GM19438 (cell line): ENCODE measurements around the gene EEF1A2.

ENCODE experiments used
- ATAC-seq: cut with Tn5 transposase; IDR thresholded peaks from one replicate; pipeline ENCODE4 v1.9.1; 2021; ENCODE audit warnings: low read depth; ENCODE audit not compliant: unreplicated experiment

EEF1A2 gene

DNA sequence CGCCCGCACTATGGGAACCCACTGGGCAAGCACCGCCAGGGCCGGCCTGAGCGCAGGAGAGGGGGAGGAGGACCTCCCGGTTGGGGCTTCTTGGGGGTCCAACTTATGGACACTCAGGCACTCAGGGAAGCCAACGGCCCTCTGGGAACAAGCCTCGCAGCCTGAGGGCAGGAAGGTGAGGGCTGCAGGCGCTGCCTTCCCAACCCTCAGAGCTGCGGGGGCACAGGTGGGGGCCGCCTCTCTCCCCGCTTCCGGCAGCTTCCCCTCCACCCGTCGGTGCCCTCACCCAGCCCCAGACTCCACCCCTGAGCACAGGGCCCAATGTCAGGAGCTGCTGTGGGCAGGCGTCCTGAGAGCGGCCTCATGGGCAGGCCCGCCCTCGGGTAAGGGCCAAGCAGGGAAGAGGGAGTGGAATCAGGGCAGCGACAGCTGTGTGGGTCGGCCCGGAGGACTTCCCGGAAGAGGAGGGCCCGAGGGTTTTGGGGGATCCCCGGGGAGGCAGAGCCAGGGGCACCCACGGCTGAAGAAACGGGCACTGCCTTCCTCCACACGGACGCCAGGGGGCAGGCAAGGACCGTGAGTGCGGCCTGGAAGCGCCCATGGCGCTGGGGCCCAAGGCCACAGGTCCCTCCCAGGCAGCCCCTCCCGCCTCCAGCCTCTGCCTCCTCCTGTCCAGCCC, 38.8 kb upstream of the EEF1A2 start:
- peak; percentile 83 for ATAC-seq

GRCh38 chr20:63536997-63537524, 38.2 kb upstream of the EEF1A2 start, which contains the start of gene PTK6:
TSS of gene PTK6 (minus strand) at chr20:63537376. CDS start at chr20:63537314, 62 bp downstream.
- peak; percentile 16 for ATAC-seq

DNA sequence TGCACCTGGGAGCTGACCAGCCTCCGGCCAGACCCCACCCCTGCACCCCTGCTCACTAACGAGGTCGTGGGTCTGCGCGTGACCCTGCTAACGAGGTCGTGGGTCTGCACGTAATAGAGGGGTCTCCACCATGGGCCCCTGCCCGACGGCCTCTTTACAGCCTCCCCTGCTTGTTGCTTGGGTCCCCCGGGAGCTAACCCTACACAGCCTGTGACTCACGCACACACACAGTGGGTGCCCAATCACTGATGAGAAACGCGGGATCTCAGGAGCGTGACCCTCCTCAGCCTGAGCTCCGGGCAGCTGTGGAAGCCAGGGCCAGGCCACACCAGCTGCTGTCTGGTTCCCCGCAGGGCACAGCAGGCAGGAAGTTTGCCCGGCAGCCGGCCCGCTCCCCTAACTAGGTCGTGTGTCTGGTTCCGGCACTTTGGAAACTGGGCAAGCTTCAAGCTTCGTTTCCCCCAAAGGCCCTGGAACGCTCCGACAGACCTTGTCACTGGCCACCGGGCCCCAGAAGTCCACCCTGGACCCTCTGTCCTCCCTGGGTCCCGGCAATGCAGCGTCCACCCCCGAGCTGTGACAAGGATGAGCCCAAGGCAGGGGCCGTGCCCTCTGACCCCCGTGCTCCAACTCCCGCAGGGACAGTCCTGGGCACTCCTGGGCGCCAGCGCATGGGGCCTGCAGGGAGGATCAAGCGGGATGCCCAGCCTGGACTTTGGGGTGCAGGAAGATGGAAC, 37.5 kb upstream of the EEF1A2 start:
- ATAC-seq = no peak

GRCh38 chr20:63534831-63535651, 36.2 kb upstream of the EEF1A2 start:
- ATAC-seq = no peak

DNA sequence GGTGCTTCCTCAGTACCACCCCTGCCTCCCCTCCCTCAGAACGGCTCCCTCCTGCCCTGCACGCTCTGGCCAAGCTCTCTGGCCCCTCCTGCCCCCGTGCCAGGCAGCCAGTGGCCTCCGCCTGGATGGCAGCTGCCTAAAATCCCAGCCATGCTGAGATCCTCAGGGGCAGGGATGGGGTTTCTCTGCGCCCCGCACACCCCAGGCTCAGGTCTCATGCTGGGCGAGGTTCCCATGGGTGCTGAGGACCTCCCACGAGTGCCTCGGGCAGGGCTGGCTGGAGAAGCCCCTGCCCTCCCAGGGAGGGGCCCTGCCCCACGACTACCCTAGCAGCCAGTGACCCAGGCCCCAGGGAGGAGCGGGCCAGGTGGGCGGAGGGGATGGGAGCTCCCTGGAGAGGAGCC, 35.5 kb upstream of the EEF1A2 start:
- ATAC-seq = no peak

- ATAC-seq = no peak
Measured at GRCh38 chr20:63533871-63534393, 35.0 kb upstream of the EEF1A2 start.

DNA sequence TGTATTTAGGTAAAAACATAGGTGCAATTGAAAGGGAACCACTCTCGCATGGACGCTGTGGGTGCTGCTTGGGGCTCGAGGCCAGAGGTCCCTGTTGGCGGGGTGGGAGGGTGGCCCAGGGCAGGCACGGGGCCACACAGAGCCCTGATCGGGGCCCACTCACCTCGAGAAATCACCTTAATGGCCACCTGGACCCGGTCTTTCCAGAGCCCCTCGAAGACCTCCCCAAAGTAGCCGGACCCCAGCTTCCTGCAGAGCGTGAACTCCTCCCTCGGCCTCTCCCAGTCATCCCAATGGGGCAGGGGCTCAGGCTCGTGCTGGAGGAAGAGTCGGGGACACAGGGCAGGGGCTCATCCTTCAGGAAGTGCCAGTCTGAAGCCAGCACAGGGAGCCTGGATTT, 34.5 kb upstream of the EEF1A2 start:
- ATAC-seq = no peak

DNA sequence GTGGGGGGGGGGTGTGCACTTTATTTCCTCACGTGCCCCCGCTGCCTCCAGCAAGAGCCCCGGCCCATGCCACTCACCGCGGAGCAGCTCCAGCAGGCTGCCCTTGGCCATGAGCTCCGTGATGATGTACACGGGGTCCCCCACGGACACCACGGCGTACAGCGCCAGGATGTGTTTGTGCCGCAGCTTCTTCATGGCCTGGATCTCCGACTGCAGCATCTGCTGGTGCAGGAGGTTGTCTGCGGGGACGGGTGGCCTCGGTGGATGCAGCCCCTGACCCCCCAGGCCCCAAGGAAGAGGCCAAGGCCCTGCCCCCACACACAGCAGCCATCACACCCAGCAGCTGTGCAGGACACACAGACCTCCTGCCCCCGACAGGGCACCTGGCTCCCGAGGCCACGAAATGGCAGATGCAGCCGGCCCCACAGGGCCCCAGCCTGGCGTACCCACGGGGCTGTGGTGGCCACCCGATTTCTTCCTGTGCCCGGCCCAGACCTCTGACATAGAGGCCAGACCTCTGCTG, 33.6 kb upstream of the EEF1A2 start:
- ATAC-seq = no peak

DNA sequence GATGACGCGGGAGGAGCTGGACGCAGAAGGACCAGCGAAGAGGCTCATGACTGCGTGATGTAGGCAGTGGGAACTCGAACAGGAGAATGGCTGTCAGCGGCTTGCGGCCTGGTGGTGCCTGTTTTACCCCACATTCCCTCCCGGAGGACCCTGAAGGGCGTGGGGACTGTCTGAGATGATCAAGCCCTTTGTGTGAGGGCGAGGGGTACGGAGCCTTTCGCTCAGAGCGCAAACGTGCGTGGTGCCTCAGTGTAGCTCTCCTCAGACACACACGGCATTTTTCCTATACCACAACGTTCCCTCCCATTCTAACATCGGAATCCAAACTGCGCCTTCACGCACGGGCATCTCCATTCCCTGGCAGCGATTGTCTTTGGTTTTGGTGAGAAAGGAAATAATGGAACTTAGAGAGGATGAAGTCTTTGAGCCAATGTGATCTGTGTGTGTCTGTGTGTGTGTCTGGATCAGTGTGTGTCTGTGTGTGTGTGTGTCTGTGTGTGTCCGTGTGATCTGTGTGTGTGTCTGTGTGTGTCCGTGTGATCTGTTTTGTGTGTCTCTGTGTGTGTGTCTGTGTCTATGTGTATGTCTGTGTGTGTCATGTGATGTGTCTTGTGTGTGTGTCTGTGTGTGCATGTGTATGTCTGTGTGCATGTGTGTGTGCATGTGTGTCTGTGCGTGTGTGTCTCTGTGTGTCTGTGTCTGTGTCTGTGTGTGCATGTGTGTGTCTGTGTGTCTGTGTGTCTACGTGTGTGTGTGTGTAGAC, 33.0 kb upstream of the EEF1A2 start:
- no peak for ATAC-seq

- no peak for ATAC-seq
Measured at GRCh38 chr20:63530788-63531160, 31.9 kb upstream of the EEF1A2 start.

DNA sequence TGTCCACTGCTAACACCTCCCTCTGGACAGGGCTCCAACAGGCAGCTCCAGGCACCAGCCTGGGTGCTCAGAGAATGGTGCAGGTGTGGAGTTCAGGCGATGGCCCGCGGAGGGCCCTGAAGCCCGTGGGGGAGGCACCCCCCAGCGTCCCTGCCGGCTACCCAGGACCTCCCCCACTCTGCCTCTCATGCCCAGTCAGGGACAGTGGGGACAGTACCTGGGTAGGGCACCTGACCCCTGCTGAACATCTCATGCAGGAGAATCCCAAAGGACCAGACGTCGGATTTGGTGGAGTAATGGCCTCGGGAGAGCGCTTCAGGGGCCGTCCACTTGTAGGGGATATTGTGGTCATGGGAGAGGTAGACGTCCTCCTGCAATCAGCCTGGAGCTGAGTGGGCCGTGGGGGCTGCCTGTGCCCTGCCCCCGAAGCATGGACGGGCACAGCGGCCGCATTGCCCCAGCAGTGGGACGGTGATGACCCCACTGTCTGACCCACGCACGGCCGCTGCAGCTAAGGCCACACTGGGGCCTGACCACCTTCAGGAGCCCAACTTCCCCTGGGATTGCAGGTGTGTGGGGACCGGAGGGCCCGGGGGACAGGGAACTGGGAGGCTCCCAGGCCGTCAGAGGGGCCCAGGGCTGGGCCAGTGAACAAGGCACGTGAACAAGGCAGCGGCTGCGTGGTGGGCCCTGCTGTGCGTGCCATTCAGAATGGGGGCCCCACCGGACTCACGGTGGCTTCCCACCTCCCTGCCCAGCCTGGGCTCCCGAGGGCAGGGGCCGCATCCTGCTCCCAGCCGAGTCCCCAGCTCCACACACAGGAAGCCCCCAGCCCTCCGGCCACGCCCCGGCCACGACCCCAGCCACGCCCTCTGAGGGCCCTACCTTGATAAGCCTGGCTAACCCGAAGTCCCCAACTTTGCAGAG, 31.2 kb upstream of the EEF1A2 start:
- no peak for ATAC-seq

DNA sequence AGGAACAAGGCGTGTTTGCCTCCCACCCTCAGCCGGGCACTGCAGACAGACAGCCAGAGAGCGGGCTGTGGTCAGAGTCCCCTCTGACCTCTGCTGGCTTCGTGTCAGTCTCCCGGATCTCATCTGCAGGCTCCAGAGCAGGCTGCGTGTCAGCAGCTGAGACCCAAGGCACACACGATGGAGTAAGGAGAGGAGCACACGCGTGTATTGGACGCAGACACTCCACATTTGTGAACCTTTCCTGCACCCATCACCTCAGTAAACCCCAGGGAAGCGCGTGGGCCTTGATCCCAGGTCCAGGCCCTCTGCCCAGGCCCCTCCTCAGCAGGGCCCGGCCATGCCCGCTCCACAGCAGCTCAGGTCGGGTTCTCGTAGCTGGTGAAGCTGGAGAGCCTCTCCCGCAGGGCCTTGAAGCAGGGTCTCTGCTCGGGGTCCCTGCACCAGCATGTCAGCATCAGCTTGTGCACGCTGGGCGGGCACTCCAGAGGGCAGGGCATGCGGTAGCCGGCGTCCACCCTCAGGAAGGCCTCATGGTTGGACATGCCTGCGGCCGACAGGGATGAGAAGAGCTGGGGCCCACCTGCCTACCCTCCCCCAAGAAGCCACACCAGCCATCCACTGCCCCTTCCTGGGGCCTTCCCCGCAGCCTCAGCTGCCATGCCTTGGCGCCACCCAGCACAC, 30.4 kb upstream of the EEF1A2 start:
- ATAC-seq = no peak

DNA sequence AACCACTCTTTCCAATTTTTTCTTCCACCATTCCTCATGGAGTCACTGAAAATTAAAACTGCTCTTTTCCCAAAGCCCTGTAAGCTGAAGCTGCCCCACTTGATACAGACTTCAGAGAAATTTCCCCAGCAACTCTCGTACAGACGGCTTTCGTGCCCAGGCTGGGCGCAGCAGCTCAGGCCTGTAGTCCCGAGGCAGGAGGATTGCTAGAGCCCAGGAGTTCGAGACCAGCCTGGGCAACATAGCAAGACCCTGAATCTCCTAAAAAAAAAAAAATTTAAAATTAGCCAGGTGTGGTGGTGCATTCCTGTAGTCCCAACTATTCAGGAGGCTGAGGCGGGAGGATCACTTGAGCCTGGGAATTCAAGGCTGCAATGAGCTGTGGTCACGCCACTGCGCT, 28.3 kb upstream of the EEF1A2 start:
- ATAC-seq = no peak

DNA sequence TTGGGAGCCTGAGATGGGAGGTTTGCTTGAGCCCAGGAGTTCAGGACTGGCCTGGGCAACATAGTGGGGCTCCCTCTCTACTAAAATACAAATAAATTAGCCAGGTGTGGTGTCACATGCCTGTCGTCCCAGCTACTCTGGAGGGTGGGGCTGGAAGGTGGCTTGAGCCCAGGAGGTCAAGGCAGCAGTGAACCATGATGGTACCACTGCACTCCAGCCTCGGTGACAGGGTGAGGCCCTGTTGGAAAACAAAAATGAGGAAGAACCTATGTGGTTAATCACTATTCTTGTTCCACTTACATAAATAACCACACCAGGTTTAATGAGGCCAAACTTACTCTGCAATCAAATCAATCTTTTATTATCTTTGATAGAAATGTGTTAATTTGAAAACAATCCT, 27.1 kb upstream of the EEF1A2 start:
- ATAC-seq = no peak

GRCh38 chr20:63525185-63525584, 26.3 kb upstream of the EEF1A2 start:
- no peak for ATAC-seq

DNA sequence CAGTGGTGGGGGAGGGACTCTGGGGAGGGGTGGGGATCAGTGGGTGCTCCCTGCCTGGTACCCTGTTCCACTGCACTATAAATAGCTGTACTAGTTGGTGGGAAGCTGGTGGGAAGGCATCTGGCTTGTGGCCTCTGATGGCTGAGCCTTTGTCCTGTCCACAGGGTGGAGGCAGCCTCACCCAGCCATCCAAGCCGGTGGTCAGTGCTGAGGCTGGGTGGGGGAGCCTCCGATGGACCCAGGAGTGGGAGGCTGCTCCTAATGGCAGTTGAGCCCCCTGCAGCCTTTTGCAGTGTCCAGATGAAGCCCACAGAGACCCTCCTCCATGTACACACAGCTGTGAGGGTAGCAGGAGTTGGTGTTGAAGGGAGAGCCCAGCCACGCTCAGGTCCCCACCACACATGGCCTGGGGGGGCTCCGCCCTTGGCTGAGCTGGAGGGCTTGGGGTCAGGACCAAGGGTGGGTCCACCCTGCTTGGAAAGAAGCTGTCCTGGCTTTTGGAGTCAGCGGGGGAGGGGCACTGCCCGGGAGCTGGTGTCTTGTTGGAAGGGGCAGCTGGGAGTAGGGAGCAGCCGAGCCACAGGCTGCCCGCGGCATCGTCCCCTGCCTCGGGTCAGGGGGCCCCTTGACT, 24.2 kb upstream of the EEF1A2 start:
- no peak for ATAC-seq

- ATAC-seq = no peak
Measured at GRCh38 chr20:63522091-63522868, 23.4 kb upstream of the EEF1A2 start.
